GM18909 (cell line): ENCODE measurements around the gene EPB41L5.
"Not testable (repeated sequence)": the region's sequence is repeated elsewhere in the genome, so short reads cannot be mapped to it uniquely, and the experiment has no call there.

Source experiments
- ATAC-seq: cut with Tn5 transposase; IDR thresholded peaks from one replicate; pipeline ENCODE4 v1.9.1; 2021; ENCODE audit warnings: mild to moderate bottlenecking; ENCODE audit not compliant: unreplicated experiment, poor library complexity

Gene EPB41L5

GRCh38 chr2:120091436-120091835 lies 78.6 kb downstream of the EPB41L5 start:
- ATAC-seq = no peak

GRCh38 chr2:120094795-120095194 lies 81.9 kb downstream of the EPB41L5 start:
- no peak for ATAC-seq

- ATAC-seq = no peak
These were observed 87.8 kb downstream of the EPB41L5 start for GRCh38 chr2:120100627-120101026.

GRCh38 chr2:120103723-120104467 lies 91.0 kb downstream of the EPB41L5 start:
- no peak for ATAC-seq

- ATAC-seq = no peak
These were observed 91.9 kb downstream of the EPB41L5 start for GRCh38 chr2:120104772-120105171.

- peak; percentile 57 for ATAC-seq
These were observed 92.5 kb downstream of the EPB41L5 start for GRCh38 chr2:120105360-120105759.

GRCh38 chr2:120108049-120108448 lies 95.2 kb downstream of the EPB41L5 start:
- no peak for ATAC-seq

- ATAC-seq = no peak
These were observed 95.9 kb downstream of the EPB41L5 start for GRCh38 chr2:120108749-120109148.

- peak; percentile 45 for ATAC-seq
These were observed 96.5 kb downstream of the EPB41L5 start for GRCh38 chr2:120109186-120110061.

GRCh38 chr2:120110062-120110362 lies 97.1 kb downstream of the EPB41L5 start:
- no peak for ATAC-seq

GRCh38 chr2:120110507-120110906 lies 97.6 kb downstream of the EPB41L5 start:
- no peak for ATAC-seq

GRCh38 chr2:120111193-120111592 lies 98.3 kb downstream of the EPB41L5 start:
- ATAC-seq = no peak

- ATAC-seq = no peak
These were observed 105.1 kb downstream of the EPB41L5 start for GRCh38 chr2:120118018-120118417.

- no peak for ATAC-seq
These were observed 105.6 kb downstream of the EPB41L5 start for GRCh38 chr2:120118471-120118870.

- not testable (repeated sequence) for ATAC-seq
These were observed 108.5 kb downstream of the EPB41L5 start for GRCh38 chr2:120121337-120121736.

GRCh38 chr2:120123090-120123489 lies 110.2 kb downstream of the EPB41L5 start:
- ATAC-seq = no peak

- no peak for ATAC-seq
These were observed 112.3 kb downstream of the EPB41L5 start for GRCh38 chr2:120125195-120125594.

GRCh38 chr2:120128216-120128615 lies 115.3 kb downstream of the EPB41L5 start:
- ATAC-seq = no peak

- ATAC-seq = no peak
These were observed 119.3 kb downstream of the EPB41L5 start for GRCh38 chr2:120132190-120132589.

- ATAC-seq = no peak
These were observed 119.8 kb downstream of the EPB41L5 start for GRCh38 chr2:120132691-120133090.

- ATAC-seq = no peak
These were observed 120.8 kb downstream of the EPB41L5 start for GRCh38 chr2:120133572-120134244.
